CD8-positive, alpha-beta memory T cell (primary cell): ENCODE data around the gene PAXX. TPM values are rescaled to one million over a fixed set of nuclear protein-coding genes. Genes with fewer than 3 reads are reported as not detected.

Experiments
- CTCF ChIA-PET: fragments of 350-600 bp; sonication (Branson Sonifier 250); formaldehyde crosslinking; loops from one replicate; lab custom pipeline; 2021; ENCODE audit warnings: antibody characterized with exemption; lab: Charles Lee
- POLR2A ChIA-PET: fragments of 350-600 bp; sonication (Branson Sonifier 250); formaldehyde crosslinking; loops from one replicate; lab custom pipeline; 2021; ENCODE audit warnings: antibody characterized with exemption; lab: Charles Lee
- DNase-seq, 5 donors: peaks; one replicate each; pipeline versions ENCODE4 v3.0.0 to v3.0.0-alpha.2; 2020 to 2022; ENCODE audit warnings: mixed read lengths in 1 of 5
- H3K27ac ChIP-seq: one replicate; pipeline ENCODE4 v1.7.0; 2013; ENCODE audit warnings: low read depth, mild to moderate bottlenecking, low read length, moderate library complexity
- H3K27me3 ChIP-seq: 2 replicates; pipeline ENCODE4 v1.7.0; 2013; ENCODE audit warnings: low read length, mild to moderate bottlenecking; ENCODE audit not compliant: insufficient read depth, poor library complexity, severe bottlenecking
- H3K36me3 ChIP-seq: 2 replicates; pipeline ENCODE4 v1.7.0; 2013; ENCODE audit warnings: mild to moderate bottlenecking, low read length, moderate library complexity; ENCODE audit not compliant: insufficient read depth
- H3K4me1 ChIP-seq: 2 replicates; pipeline ENCODE4 v1.7.0; 2013; ENCODE audit warnings: mild to moderate bottlenecking, low read length, moderate library complexity; ENCODE audit not compliant: insufficient read depth
- H3K4me3 ChIP-seq: 2 replicates; pipeline ENCODE4 v1.7.0; 2013; ENCODE audit warnings: mild to moderate bottlenecking, low read length
- H3K9me3 ChIP-seq: 2 replicates; pipeline ENCODE4 v1.7.0; 2013; ENCODE audit warnings: mild to moderate bottlenecking, low read length
- H3K27ac Mint-ChIP-seq, 8 donors: one replicate each; pipeline ENCODE4 v1.8.0; 2020 to 2021; ENCODE audit warnings: mixed read lengths in 8 of 8, mild to moderate bottlenecking in 6 of 8, inconsistent platforms in 3 of 8, moderate library complexity in 3 of 8
- H3K27me3 Mint-ChIP-seq, 2 donors: one replicate each; pipeline ENCODE4 v1.8.0; 2020 to 2021; ENCODE audit warnings: mixed read lengths in 2 of 2, mild to moderate bottlenecking in 1 of 2, moderate library complexity in 1 of 2
- H3K36me3 Mint-ChIP-seq, 3 donors: one replicate each; pipeline ENCODE4 v1.8.0; 2020 to 2021; ENCODE audit warnings: mixed read lengths in 3 of 3, inconsistent platforms in 1 of 3, mild to moderate bottlenecking in 1 of 3
- H3K4me1 Mint-ChIP-seq, 3 donors: one replicate each; pipeline ENCODE4 v1.8.0; 2020 to 2021; ENCODE audit warnings: mixed read lengths in 3 of 3, inconsistent platforms in 1 of 3, mild to moderate bottlenecking in 1 of 3
- H3K4me3 Mint-ChIP-seq, 7 donors: one replicate each; pipeline ENCODE4 v1.8.0; 2020 to 2021; ENCODE audit warnings: mixed read lengths in 7 of 7, mild to moderate bottlenecking in 6 of 7, moderate library complexity in 4 of 7, inconsistent platforms in 2 of 7
- H3K9me3 Mint-ChIP-seq, 5 donors: one replicate each; pipeline ENCODE4 v1.8.0; 2020 to 2022; ENCODE audit warnings: mixed read lengths in 5 of 5, mild to moderate bottlenecking in 3 of 5, moderate library complexity in 2 of 5, inconsistent platforms in 1 of 5
- polyA plus RNA-seq: library from polyadenylated mRNA; unstranded; fragments of 300-500 nt; fragmentation: Illumina TruSeq; gene quantifications from one replicate; pipeline ENCODE4 v1.2.3, GENCODE V29; 2021
- total RNA-seq, 2 experiments: library from RNA; stranded (reverse); gene quantifications; one replicate each; pipeline ENCODE4 v1.2.3, GENCODE V29; 2021

PAXX gene
- total and polyA plus RNA-seq, 3 experiments from 2014 or later = 78.4 to 156 (median 82.2) TPM

DNA sequence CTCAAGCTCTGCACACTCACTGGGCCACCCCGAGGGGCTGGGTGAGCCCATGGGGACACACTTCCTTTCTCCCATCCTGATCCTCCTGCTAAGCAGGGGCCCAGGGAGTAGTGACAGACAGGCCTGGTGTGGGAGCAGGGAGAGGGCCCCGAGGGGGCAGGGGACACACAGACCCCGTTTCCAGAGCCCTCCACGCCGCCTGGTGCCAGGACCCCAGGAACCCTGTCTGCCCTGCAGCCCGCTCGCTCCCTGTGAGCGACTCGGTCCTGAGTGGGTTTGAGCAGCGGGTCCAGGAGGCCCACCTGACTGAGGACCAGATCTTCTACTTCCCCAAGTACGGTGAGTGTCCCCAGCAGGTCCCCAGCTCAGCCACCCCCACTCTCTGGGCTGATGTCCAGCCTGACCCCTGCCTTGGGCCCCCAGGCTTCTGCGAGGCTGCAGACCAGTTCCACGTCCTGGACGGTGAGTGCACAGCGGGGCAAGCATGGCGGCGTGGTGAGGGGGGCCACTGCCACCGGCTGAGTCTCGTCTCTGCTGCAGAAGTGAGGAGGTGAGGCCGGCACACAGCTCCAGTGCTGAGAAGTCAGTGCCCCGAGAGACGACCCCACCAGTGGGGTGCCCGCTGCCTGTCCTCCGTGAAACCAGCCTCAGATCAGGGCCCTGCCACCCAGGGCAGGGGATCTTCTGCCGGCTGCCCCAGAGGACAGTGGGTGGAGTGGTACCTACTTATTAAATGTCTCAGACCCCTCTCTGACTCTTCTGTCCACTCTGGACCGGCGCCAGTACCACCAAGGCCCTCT lies 45.8 kb upstream of the PAXX start:
- H3K9me3 Mint-ChIP-seq = no peaks in the 10 kb centered on the region
- H3K36me3 Mint-ChIP-seq = peaks cover 0 to 19% (median 0%) of the 10 kb centered on the region in 3 donors
- peak overlapping the region in 1 of 8 donors; percentile 19 for H3K27ac Mint-ChIP-seq
- H3K4me3 Mint-ChIP-seq = no peak overlapping the region
- peaks cover 17% of the 10 kb centered on the region for H3K4me1 ChIP-seq
- peaks cover 12% of the 10 kb centered on the region for H3K36me3 ChIP-seq
- H3K4me1 Mint-ChIP-seq = peaks cover 4 to 44% (median 11%) of the 10 kb centered on the region in 3 donors
- CTCF ChIA-PET = interaction anchor here (1.0 to 8.7 kb wide), 8 partner anchors 29 to 139 kb away, joined by 3 to 159 read pairs (median 6); partner anchors contain the start of genes AJM1, FUT7 and RABL6
- H3K27me3 ChIP-seq = no peaks in the 10 kb centered on the region
- no peak for DNase-seq
- no peaks in the 10 kb centered on the region for H3K9me3 ChIP-seq
- H3K27ac ChIP-seq = no peak overlapping the region
- H3K4me3 ChIP-seq = no peak overlapping the region
- POLR2A ChIA-PET = no interaction called here
- no peaks in the 10 kb centered on the region for H3K27me3 Mint-ChIP-seq

DNA sequence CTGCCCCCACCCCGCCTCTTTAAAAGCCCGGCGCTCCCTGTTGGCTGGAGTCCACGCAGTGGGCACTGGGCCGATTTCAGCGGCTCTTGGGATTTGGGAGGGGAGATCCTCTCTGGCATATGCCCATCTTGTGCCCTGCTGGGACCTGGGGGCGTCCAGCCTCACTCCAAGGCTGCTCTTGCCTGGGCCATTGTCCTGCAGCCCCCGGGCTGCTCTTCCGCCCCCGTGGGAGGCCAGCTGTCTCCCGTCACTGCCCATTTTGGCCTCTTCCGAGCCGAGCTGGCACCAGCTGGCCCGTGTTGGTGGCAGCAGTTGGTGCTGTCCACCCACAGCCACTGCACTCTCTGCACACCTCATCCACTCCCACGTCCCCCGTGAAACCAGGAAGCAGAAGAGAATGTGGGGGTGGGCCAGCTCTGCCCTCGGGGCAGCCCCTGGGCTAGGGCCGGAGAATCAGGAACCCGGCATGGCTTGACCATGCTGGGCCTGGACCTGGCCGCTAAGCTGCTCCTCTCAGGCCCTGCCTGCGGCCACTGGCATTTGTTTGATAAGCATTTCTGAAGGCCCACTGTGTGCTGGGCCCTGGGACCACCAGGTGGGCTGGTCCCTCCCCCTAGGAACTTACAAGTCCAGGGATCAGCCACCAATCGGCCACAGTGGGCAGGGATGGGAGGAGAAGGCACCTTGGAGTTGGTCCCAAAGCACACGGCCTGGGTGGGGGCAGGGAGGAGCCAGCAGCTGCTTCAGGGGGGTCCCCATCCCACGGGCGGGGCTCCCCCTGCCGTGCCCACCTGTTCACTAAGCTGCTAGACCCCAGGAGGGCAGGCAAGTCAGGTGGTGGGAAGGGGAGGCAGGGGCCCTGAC lies 45.0 kb upstream of the PAXX start:
- no peaks in the 10 kb centered on the region for H3K27me3 Mint-ChIP-seq
- Histone ChIP-seq H3K36me3 (peaks cover 4% of the 10 kb centered on the region), H3K4me3 (no peak overlapping the region), H3K4me1 (peaks cover 17% of the 10 kb centered on the region), H3K9me3 (no peaks in the 10 kb centered on the region), H3K27me3 (no peaks in the 10 kb centered on the region), H3K27ac (no peak overlapping the region)
- H3K4me3 Mint-ChIP-seq = peak overlapping the region in 2 of 7 donors; percentile 36 to 56
- DNase-seq = no peak
- ChIA-PET CTCF (interaction anchor here (0.7 to 8.7 kb wide), 22 partner anchors 19 to 140 kb away, joined by 3 to 159 read pairs (median 5); partner anchors contain the start of genes ABCA2, AJM1, CLIC3 and FUT7), POLR2A (interaction anchor here (0.9 to 1.7 kb wide), 4 partner anchors 12 to 88 kb away, joined by 3 to 18 read pairs (median 7); partner anchors contain the start of gene PAXX)
- H3K9me3 Mint-ChIP-seq = no peaks in the 10 kb centered on the region
- H3K27ac Mint-ChIP-seq = peak overlapping the region in 1 of 8 donors; percentile 64
- H3K36me3 Mint-ChIP-seq = peaks cover 0 to 12% (median 0%) of the 10 kb centered on the region in 3 donors
- peaks cover 4 to 44% (median 11%) of the 10 kb centered on the region in 3 donors for H3K4me1 Mint-ChIP-seq

DNA sequence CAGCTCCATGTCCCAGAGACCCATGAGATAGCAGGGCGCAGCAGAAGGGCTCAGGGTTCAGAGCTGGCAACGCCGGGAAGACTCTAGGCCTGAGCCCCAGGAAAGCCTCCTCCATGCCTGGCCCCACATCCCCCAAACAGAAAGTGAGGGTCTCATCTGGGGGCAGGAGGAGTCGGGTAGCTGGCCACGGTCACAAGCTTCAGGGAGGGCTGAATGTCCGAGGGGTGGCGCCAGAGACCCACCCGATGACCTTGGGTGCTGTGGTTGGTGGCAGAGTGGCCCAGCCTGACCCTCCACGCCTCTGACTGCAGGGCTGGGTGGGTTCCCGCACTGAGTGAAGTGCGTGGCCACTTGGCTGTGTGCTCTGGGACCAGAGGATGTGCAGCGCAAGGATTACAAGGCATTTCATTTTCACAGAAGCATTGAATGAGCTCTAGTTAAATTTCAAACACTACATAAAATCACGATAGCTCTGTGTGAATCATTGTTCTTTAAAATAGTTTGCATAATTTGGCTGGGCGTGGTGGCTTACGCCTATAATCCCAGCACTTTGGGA lies 44.2 kb upstream of the PAXX start:
- Histone ChIP-seq H3K4me3 (no peak overlapping the region), H3K9me3 (no peaks in the 10 kb centered on the region), H3K27ac (no peak overlapping the region), H3K27me3 (no peaks in the 10 kb centered on the region), H3K36me3 (no peaks in the 10 kb centered on the region), H3K4me1 (peaks cover 17% of the 10 kb centered on the region)
- no peaks in the 10 kb centered on the region for H3K9me3 Mint-ChIP-seq
- H3K36me3 Mint-ChIP-seq = peaks cover 0 to 6% (median 0%) of the 10 kb centered on the region in 3 donors
- H3K4me1 Mint-ChIP-seq = peaks cover 4 to 38% (median 11%) of the 10 kb centered on the region in 3 donors
- peak overlapping the region; percentile 29 to 88 (median 67) for H3K4me3 Mint-ChIP-seq
- POLR2A ChIA-PET = interaction anchor here (0.7 to 1.7 kb wide), 5 partner anchors 12 to 220 kb away, joined by 3 to 18 read pairs (median 7); partner anchors contain the start of gene PAXX
- peak overlapping the region in 6 of 8 donors; percentile 9 to 81 (median 64) for H3K27ac Mint-ChIP-seq
- H3K27me3 Mint-ChIP-seq = no peaks in the 10 kb centered on the region
- no peak for DNase-seq
- CTCF ChIA-PET = interaction anchor here (0.6 to 8.7 kb wide), 25 partner anchors 12 to 141 kb away, joined by 3 to 159 read pairs (median 5); partner anchors contain the start of genes ABCA2, AJM1, CLIC3 and FUT7

DNA sequence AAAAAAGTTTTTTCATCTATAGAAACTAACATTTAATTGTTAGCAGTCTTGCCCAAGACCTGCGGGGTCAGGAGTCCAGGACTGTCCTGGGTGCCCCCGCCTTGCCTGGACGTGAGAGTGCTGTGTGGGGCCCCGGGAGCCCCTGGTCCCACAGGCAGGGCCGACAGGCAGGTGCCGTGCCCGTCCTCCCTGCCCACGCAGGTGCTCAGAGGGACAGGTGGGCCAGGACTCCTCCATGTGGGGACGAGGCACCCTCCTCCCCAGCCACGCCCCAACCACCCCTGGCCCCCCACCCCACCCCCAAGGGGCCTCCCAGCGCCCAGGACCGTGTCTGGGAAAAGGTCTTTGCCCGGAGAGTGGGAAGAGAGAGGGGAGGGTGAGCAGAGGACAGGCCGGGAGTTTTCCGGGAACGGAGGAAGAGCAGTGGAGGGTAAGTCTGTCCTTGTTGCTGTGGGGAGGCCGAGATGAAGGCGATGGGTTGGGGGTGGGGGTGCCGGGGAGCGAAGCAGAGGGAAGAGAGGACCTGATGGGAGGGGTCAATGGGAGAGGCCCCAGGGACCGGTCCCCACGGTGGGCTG lies 42.9 kb upstream of the PAXX start:
- peak overlapping the region; percentile 60 to 94 (median 83) for H3K27ac Mint-ChIP-seq
- no peaks in the 10 kb centered on the region for H3K27me3 ChIP-seq
- no peaks in the 10 kb centered on the region for H3K36me3 Mint-ChIP-seq
- ChIA-PET CTCF (interaction anchor here (0.7 to 8.7 kb wide), 5 partner anchors 11 to 86 kb away, joined by 3 to 159 read pairs (median 4); partner anchors contain the start of genes ABCA2 and FUT7), POLR2A (interaction anchor here (1.0 kb wide), 4 partner anchors 29 to 86 kb away, joined by 3 to 4 read pairs (median 3); partner anchors contain the start of gene CLIC3)
- H3K4me1 ChIP-seq = peaks cover 17% of the 10 kb centered on the region
- no peaks in the 10 kb centered on the region for H3K9me3 ChIP-seq
- H3K27me3 Mint-ChIP-seq = no peaks in the 10 kb centered on the region
- no peaks in the 10 kb centered on the region for H3K9me3 Mint-ChIP-seq
- no peak for DNase-seq
- no peaks in the 10 kb centered on the region for H3K36me3 ChIP-seq
- peak overlapping the region; percentile 81 to 92 (median 84) for H3K4me3 Mint-ChIP-seq
- peaks cover 4 to 34% (median 11%) of the 10 kb centered on the region in 3 donors for H3K4me1 Mint-ChIP-seq
- peak overlapping the region; percentile 78 for H3K27ac ChIP-seq
- peak overlapping the region; percentile 77 for H3K4me3 ChIP-seq

DNA sequence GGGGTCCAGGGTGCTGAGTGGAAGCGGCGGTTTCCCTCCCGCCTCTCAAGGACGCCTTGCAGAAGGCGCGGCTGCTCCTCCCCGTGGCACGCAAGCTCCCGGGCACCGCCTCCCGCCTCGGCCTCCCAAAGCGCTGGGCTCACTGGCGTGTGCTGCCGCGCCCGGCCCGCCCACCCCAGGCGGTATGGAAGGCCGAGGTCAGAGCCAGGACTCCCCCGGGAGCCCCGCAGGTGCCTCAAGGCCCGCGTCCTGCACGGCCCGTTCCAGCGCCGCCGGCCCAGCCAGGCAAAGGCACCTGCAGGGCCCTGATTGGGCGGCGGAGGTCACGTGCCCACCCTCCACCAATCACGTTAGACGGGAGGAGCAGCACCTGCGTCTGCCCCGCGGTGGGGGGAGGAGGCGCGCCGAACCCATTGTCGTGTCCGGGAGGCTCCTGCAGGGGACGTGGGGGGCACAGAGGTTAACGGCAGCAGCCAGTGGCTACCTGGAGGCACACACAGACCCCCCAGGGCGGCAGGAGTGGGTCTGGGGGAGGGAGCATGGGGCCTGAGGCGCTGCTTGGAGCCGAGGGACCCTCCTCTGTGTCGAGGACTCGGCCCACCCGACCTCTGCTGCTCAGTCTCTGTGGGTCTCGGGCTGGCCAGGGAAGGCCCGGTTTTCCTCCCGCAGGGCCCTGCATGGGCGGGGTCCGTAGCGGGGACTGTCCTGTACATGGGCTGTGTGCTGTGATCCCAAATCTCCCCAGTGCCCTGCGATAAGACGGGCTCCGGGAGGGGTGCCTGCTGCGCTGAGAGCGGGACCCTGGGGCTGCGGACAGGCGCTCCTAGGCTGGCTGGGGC lies 42.2 kb upstream of the PAXX start:
- H3K9me3 ChIP-seq = no peaks in the 10 kb centered on the region
- CTCF ChIA-PET = interaction anchor here (0.7 to 8.7 kb wide), 8 partner anchors 10 to 85 kb away, joined by 3 to 159 read pairs (median 4); partner anchors contain the start of genes ABCA2 and FUT7
- peak overlapping the region; percentile 77 for H3K4me3 ChIP-seq
- H3K4me1 ChIP-seq = peaks cover 14% of the 10 kb centered on the region
- Mint-ChIP-seq H3K9me3 (no peaks in the 10 kb centered on the region), H3K36me3 (no peaks in the 10 kb centered on the region), H3K27ac (peak overlapping the region; percentile 80 to 94 (median 86)), H3K4me3 (peak overlapping the region; percentile 81 to 92 (median 87)), H3K4me1 (peaks cover 0 to 34% (median 7%) of the 10 kb centered on the region in 3 donors), H3K27me3 (no peaks in the 10 kb centered on the region)
- no peaks in the 10 kb centered on the region for H3K36me3 ChIP-seq
- DNase-seq = peak; percentile 93 to 98 (median 97)
- peak overlapping the region; percentile 78 for H3K27ac ChIP-seq
- POLR2A ChIA-PET = interaction anchor here (1.0 kb wide), 4 partner anchors 28 to 86 kb away, joined by 3 to 4 read pairs (median 3); partner anchors contain the start of gene CLIC3
- no peaks in the 10 kb centered on the region for H3K27me3 ChIP-seq

DNA sequence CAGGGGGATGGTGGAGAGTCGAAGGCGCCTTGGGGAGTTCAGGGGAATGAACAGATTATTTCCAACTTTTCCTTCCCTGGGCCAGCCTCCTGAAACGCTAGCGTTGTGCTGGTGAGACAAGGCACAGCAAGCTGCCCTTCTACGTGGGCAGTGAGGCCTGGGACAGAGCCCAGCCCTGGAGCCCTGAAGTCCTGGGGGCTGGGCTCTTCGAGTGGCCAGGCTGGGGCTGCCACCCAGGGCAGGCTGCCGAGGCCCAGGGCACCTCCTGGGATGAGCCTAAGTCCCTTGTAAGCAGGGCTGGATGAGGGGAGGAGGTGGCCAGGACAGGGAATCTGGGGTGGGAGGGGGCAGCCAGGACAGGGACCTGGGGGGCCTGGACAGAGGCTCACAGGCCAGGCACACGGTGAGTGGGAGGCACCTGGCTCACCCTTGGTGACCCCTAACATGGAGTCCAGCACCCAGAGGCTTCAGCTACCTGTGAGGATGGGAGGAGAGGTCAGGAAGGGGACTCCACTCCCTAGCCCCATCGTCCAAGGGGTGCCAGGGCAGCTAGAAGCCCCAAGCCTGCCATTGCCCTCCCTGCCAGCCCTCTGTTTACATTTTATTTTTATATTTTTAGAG lies 41.5 kb upstream of the PAXX start:
- POLR2A ChIA-PET = interaction anchor here (0.5 to 1.0 kb wide), 2 partner anchors 9 to 16 kb away, joined by 3 to 4 read pairs; no protein-coding TSS in a partner anchor
- CTCF ChIA-PET = interaction anchor here (0.8 to 8.7 kb wide), 5 partner anchors 9 to 84 kb away, joined by 3 to 159 read pairs (median 4); partner anchors contain the start of genes FUT7 and PTGDS

More for the DNA sequence above, 41.5 kb upstream of the PAXX start:
- peak overlapping the region; percentile 78 for H3K27ac ChIP-seq
- Mint-ChIP-seq H3K27ac (peak overlapping the region; percentile 52 to 93 (median 84)), H3K4me3 (peak overlapping the region; percentile 78 to 92 (median 83)), H3K36me3 (no peaks in the 10 kb centered on the region), H3K27me3 (no peaks in the 10 kb centered on the region), H3K4me1 (peaks cover 0 to 35% (median 7%) of the 10 kb centered on the region in 3 donors), H3K9me3 (no peaks in the 10 kb centered on the region)
- no peaks in the 10 kb centered on the region for H3K27me3 ChIP-seq
- peaks cover 6% of the 10 kb centered on the region for H3K4me1 ChIP-seq
- no peaks in the 10 kb centered on the region for H3K9me3 ChIP-seq
- H3K4me3 ChIP-seq = peak overlapping the region; percentile 77
- no peak for DNase-seq
- H3K36me3 ChIP-seq = no peaks in the 10 kb centered on the region
